ENCODE data around the gene TMEM62. TPM values are rescaled to one million over a fixed set of nuclear protein-coding genes. Genes with fewer than 3 reads are reported as not detected.

TMEM62 gene
- total RNA-seq, 1 donor from 2014 or later: 11.0 TPM

GRCh38 chr15:43208052-43209002 lies 74.9 kb downstream of the TMEM62 start:
- TF ChIP-seq, protein P1, sequence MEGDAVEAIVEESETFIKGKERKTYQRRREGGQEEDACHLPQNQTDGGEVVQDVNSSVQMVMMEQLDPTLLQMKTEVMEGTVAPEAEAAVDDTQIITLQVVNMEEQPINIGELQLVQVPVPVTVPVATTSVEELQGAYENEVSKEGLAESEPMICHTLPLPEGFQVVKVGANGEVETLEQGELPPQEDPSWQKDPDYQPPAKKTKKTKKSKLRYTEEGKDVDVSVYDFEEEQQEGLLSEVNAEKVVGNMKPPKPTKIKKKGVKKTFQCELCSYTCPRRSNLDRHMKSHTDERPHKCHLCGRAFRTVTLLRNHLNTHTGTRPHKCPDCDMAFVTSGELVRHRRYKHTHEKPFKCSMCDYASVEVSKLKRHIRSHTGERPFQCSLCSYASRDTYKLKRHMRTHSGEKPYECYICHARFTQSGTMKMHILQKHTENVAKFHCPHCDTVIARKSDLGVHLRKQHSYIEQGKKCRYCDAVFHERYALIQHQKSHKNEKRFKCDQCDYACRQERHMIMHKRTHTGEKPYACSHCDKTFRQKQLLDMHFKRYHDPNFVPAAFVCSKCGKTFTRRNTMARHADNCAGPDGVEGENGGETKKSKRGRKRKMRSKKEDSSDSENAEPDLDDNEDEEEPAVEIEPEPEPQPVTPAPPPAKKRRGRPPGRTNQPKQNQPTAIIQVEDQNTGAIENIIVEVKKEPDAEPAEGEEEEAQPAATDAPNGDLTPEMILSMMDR (IDR thresholded peaks at IDR 0.05): no peak
- H3K27me3 Mint-ChIP-seq (ENCODE audit: low read depth): peaks cover 46% of the 10 kb centered on the region
- H3K36me3 Mint-ChIP-seq (ENCODE audit: low read depth): peaks cover 2% of the 10 kb centered on the region
- H3K27ac Mint-ChIP-seq (ENCODE audit: unreplicated experiment): no peak overlapping the region
- H3K4me3 Mint-ChIP-seq (ENCODE audit: unreplicated experiment): no peak overlapping the region
- no peaks in the 10 kb centered on the region for H3K9me3 Mint-ChIP-seq (ENCODE audit: low read depth)
- DNase-seq (ENCODE audit: low spot score): no peak
- H3K4me1 Mint-ChIP-seq (ENCODE audit: low read depth): peaks cover 5% of the 10 kb centered on the region

DNA sequence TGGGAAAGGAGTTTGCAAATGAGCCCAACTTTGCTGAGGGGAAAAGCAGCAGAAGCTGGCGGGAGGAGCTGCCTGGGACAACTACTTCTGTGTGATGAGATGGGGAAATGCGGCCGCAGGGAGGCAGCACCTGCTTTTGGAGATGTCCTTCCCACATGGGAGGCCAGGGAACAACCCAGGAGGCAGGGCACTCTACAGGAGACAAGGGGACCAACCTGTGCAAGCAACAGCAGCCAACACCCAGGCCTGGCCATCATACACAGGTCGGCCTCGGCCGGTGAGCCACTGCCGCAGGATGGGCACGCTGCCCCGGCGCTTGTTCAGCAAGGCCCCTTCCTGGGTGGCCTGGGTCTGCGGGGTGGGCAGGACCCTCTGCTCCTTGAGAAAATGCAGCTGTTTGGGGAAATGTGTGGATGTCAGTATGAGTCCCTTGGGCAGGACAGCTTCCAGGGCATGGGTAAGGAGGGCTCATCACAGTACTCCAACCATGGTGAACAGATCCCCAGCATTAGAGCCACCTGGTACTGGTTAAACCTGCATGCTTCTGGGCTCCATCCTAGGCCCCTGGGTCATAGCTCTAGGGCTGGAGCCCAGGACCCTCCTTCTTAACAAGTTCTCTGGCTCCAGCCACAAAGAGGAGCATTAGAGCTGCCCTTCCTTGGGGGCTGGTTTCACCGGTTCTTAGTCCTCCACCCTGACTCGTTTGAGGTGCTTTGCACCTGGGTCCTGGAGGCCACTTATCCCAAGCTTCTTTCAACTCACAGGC lies 75.9 kb downstream of the TMEM62 start:
- no peak overlapping the region for H3K4me3 Mint-ChIP-seq (ENCODE audit: unreplicated experiment)
- H3K9me3 Mint-ChIP-seq (ENCODE audit: low read depth): no peaks in the 10 kb centered on the region
- TF ChIP-seq, protein P1 (IDR thresholded peaks at IDR 0.05): peak; percentile 36
- peaks cover under 1% of the 10 kb centered on the region for H3K36me3 Mint-ChIP-seq (ENCODE audit: low read depth)
- H3K27me3 Mint-ChIP-seq (ENCODE audit: low read depth): peaks cover 45% of the 10 kb centered on the region
- peaks cover 2% of the 10 kb centered on the region for H3K4me1 Mint-ChIP-seq (ENCODE audit: low read depth)
- no peak for DNase-seq (ENCODE audit: low spot score)
- H3K27ac Mint-ChIP-seq (ENCODE audit: unreplicated experiment): no peak overlapping the region

GRCh38 chr15:43210172-43210745 lies 76.9 kb downstream of the TMEM62 start:
- Mint-ChIP-seq H3K9me3 (ENCODE audit: low read depth) (no peaks in the 10 kb centered on the region), H3K27ac (ENCODE audit: unreplicated experiment) (no peak overlapping the region), H3K27me3 (ENCODE audit: low read depth) (peaks cover 44% of the 10 kb centered on the region), H3K36me3 (ENCODE audit: low read depth) (no peaks in the 10 kb centered on the region), H3K4me3 (ENCODE audit: unreplicated experiment) (no peak overlapping the region), H3K4me1 (ENCODE audit: low read depth) (no peaks in the 10 kb centered on the region)
- DNase-seq (ENCODE audit: low spot score): no peak
- TF ChIP-seq, protein P1 (IDR thresholded peaks at IDR 0.05): no peak

GRCh38 chr15:43210807-43211206 lies 77.4 kb downstream of the TMEM62 start:
- Mint-ChIP-seq H3K9me3 (ENCODE audit: low read depth) (no peaks in the 10 kb centered on the region), H3K27me3 (ENCODE audit: low read depth) (peaks cover 44% of the 10 kb centered on the region), H3K4me3 (ENCODE audit: unreplicated experiment) (no peak overlapping the region), H3K27ac (ENCODE audit: unreplicated experiment) (no peak overlapping the region), H3K4me1 (ENCODE audit: low read depth) (no peaks in the 10 kb centered on the region), H3K36me3 (ENCODE audit: low read depth) (no peaks in the 10 kb centered on the region)
- TF ChIP-seq, protein P1 (IDR thresholded peaks at IDR 0.05): no peak
- DNase-seq (ENCODE audit: low spot score): no peak

- no peaks in the 10 kb centered on the region for H3K4me1 Mint-ChIP-seq (ENCODE audit: low read depth)
- TF ChIP-seq, protein P1 (IDR thresholded peaks at IDR 0.05): no peak
- no peaks in the 10 kb centered on the region for H3K9me3 Mint-ChIP-seq (ENCODE audit: low read depth)
- H3K4me3 Mint-ChIP-seq (ENCODE audit: unreplicated experiment): no peak overlapping the region
- no peak for DNase-seq (ENCODE audit: low spot score)
- no peak overlapping the region for H3K27ac Mint-ChIP-seq (ENCODE audit: unreplicated experiment)
- peaks cover 40% of the 10 kb centered on the region for H3K27me3 Mint-ChIP-seq (ENCODE audit: low read depth)
- no peaks in the 10 kb centered on the region for H3K36me3 Mint-ChIP-seq (ENCODE audit: low read depth)
These were observed 77.9 kb downstream of the TMEM62 start for GRCh38 chr15:43211224-43211735.
